MM.1S (cell line): ENCODE results near the gene NRBP1.
"Not testable (repeated sequence)": the region's sequence is repeated elsewhere in the genome, so short reads cannot be mapped to it uniquely, and the experiment has no call there.

Source experiments
- DNase-seq: peaks from one replicate; pipeline ENCODE4 v3.0.0-alpha.2; 2015
- H2AFZ ChIP-seq: fragments of 300-600 bp; sonication (generic); 2 replicates; pipeline ENCODE4 v1.6.0; 2016; ENCODE audit warnings: antibody characterized with exemption, low read length
- H3F3A ChIP-seq: fragments of 300-600 bp; sonication (generic); 2 replicates; pipeline ENCODE4 v1.6.1; 2016; ENCODE audit warnings: mild to moderate bottlenecking, antibody characterized with exemption, low read length, moderate library complexity, mixed read lengths; ENCODE audit not compliant: insufficient read depth
- H3K27ac ChIP-seq: fragments of 300-600 bp; sonication (generic); 2 replicates; pipeline ENCODE4 v1.5.1; 2016; ENCODE audit warnings: mild to moderate bottlenecking, low read length
- H3K27me3 ChIP-seq: fragments of 300-600 bp; sonication (generic); replicated peaks from 2 replicates; pipeline ENCODE4 v1.6.0; 2016; ENCODE audit warnings: low read length; ENCODE audit not compliant: insufficient read depth
- H3K36me3 ChIP-seq: fragments of 300-600 bp; sonication (generic); replicated peaks from 2 replicates; pipeline ENCODE4 v1.6.1; 2016; ENCODE audit warnings: mild to moderate bottlenecking, low read length, mixed read lengths; ENCODE audit not compliant: insufficient read depth
- H3K4me1 ChIP-seq: fragments of 300-600 bp; sonication (generic); 2 replicates; pipeline ENCODE4 v1.6.1; 2016; ENCODE audit warnings: low read length, mixed read lengths
- H3K4me2 ChIP-seq: fragments of 300-600 bp; sonication (generic); 2 replicates; pipeline ENCODE4 v1.6.0; 2016; ENCODE audit warnings: low read depth, low read length
- H3K4me3 ChIP-seq: fragments of 300-600 bp; sonication (generic); 2 replicates; pipeline ENCODE4 v1.5.1; 2016; ENCODE audit warnings: low read length, mixed read lengths
- H3K79me2 ChIP-seq: fragments of 300-600 bp; sonication (generic); 2 replicates; pipeline ENCODE4 v1.6.1; 2016; ENCODE audit warnings: mixed run types, low read length, mixed read lengths
- H3K9ac ChIP-seq: fragments of 300-600 bp; sonication (generic); 2 replicates; pipeline ENCODE4 v1.6.1; 2016; ENCODE audit warnings: low read length, mixed read lengths
- H3K9me2 ChIP-seq: fragments of 300-600 bp; sonication (generic); replicated peaks from 2 replicates; pipeline ENCODE4 v1.6.1; 2016; ENCODE audit warnings: mild to moderate bottlenecking, low read length, mixed read lengths; ENCODE audit not compliant: insufficient read depth
- H3K9me3 ChIP-seq: fragments of 300-600 bp; sonication (generic); replicated peaks from 2 replicates; pipeline ENCODE4 v1.6.1; 2016; ENCODE audit warnings: mild to moderate bottlenecking, low read length, mixed read lengths; ENCODE audit not compliant: insufficient read depth
- H4K20me1 ChIP-seq: fragments of 300-600 bp; sonication (generic); 2 replicates; pipeline ENCODE4 v1.6.1; 2016; ENCODE audit warnings: mild to moderate bottlenecking, low read length, moderate library complexity, mixed read lengths; ENCODE audit not compliant: insufficient read depth
- EZH2 ChIP-seq: fragments of 300-600 bp; sonication (generic); optimal IDR thresholded peaks from 2 replicates; pipeline ENCODE3; 2017; ENCODE audit warnings: low read depth, mild to moderate bottlenecking, antibody characterized with exemption, low read length, mixed read lengths
- EZH2phosphoT487 ChIP-seq: fragments of 300-600 bp; sonication (generic); IDR thresholded peaks from 2 replicates; pipeline ENCODE4 v1.6.1; 2018; ENCODE audit warnings: antibody characterized with exemption, low read length
- TF ChIP-seq, protein P1 (sequence below): fragments of 300-600 bp; sonication (generic); IDR thresholded peaks from 2 replicates; pipeline ENCODE4 v1.5.1; 2016; ENCODE audit warnings: antibody characterized with exemption, low read length, mixed read lengths

Gene NRBP1

DNA sequence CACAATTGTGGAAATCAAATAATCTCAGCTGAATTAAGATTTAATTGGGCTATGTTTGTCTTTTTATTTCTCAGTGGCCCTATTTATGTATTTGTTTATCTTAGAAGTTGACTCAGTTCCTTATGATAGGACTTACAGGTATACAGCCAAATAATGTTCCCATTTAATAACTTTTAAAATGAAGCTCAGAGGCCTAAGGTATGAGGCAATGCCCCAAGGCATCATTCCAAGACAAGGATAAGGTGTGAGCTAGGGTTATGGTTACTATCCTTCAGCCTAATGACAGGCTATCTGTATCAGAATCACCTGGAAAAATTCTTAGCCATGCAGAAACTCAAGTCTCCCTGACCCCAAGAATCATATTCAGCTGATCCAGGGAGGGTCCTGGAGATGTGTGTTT is 7.4 kb upstream of the NRBP1 start:
- Histone ChIP-seq H3K27ac (no peak overlapping the region), H3K27me3 (no peaks in the 10 kb centered on the region; the same call in 1 of the 2 replicates), H3K4me1 (no peaks in the 10 kb centered on the region), H3K9me2 (no peaks in the 10 kb centered on the region), H3K79me2 (no peaks in the 10 kb centered on the region), H3F3A (no peaks in the 10 kb centered on the region), H3K4me3 (no peak overlapping the region), H3K36me3 (no peaks in the 10 kb centered on the region), H3K4me2 (no peak overlapping the region), H3K9me3 (no peaks in the 10 kb centered on the region), H3K9ac (no peak overlapping the region), H2AFZ (no peak overlapping the region), H4K20me1 (no peaks in the 10 kb centered on the region)
- DNase-seq = no peak
- TF ChIP-seq EZH2 = no peak
- TF ChIP-seq EZH2phosphoT487 = no peak
- TF ChIP-seq, protein P1, sequence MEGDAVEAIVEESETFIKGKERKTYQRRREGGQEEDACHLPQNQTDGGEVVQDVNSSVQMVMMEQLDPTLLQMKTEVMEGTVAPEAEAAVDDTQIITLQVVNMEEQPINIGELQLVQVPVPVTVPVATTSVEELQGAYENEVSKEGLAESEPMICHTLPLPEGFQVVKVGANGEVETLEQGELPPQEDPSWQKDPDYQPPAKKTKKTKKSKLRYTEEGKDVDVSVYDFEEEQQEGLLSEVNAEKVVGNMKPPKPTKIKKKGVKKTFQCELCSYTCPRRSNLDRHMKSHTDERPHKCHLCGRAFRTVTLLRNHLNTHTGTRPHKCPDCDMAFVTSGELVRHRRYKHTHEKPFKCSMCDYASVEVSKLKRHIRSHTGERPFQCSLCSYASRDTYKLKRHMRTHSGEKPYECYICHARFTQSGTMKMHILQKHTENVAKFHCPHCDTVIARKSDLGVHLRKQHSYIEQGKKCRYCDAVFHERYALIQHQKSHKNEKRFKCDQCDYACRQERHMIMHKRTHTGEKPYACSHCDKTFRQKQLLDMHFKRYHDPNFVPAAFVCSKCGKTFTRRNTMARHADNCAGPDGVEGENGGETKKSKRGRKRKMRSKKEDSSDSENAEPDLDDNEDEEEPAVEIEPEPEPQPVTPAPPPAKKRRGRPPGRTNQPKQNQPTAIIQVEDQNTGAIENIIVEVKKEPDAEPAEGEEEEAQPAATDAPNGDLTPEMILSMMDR = no peak

DNA sequence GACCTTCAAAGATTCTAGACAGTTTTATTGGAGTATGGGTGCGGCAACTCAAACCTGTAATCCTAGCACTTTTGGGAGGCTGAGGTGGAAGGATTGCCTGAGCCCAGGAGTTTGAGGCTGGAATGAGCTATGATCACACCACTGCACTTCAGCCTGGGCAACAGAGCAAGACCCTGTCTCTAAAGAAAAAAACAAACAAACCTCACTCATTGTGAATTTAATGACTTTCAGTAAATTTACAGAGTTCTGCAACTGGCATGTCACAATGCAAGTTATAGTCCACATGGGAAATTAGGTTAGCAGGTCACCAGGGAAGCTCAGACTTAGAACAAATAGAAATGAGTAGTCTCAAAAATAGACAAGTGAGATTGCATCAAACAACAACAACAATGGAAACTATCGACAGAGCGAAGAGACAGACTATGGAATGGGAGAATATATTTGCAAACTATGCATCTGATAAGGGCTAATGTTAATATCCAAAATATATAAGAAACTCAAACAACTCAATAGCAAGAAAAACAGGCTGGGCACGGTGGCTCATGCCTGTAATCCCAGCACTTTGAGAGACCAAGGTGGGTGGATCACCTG is 6.7 kb upstream of the NRBP1 start:
- Histone ChIP-seq H3K9ac (no peak overlapping the region), H3F3A (no peaks in the 10 kb centered on the region), H3K4me2 (no peak overlapping the region), H3K27ac (no peak overlapping the region), H3K4me3 (no peak overlapping the region), H3K27me3 (no peaks in the 10 kb centered on the region; the same call in 1 of the 2 replicates), H3K79me2 (no peaks in the 10 kb centered on the region), H3K9me3 (no peaks in the 10 kb centered on the region), H3K36me3 (no peaks in the 10 kb centered on the region), H3K4me1 (no peaks in the 10 kb centered on the region), H3K9me2 (no peaks in the 10 kb centered on the region), H4K20me1 (no peaks in the 10 kb centered on the region), H2AFZ (no peak overlapping the region)
- TF ChIP-seq EZH2 (no peak), EZH2phosphoT487 (no peak)
- TF ChIP-seq, protein P1 = no peak
- DNase-seq = no peak

- Histone ChIP-seq H3K27me3 (no peaks in the 10 kb centered on the region; the same call in 1 of the 2 replicates), H3K9me2 (no peaks in the 10 kb centered on the region), H3K4me3 (no peak overlapping the region), H4K20me1 (no peaks in the 10 kb centered on the region), H2AFZ (no peak overlapping the region), H3K9me3 (no peaks in the 10 kb centered on the region), H3K4me1 (peaks cover 6% of the 10 kb centered on the region; the same call in 1 of the 2 replicates), H3K27ac (no peak overlapping the region), H3F3A (peaks cover 3% of the 10 kb centered on the region), H3K9ac (no peak overlapping the region), H3K79me2 (no peaks in the 10 kb centered on the region), H3K4me2 (no peak overlapping the region), H3K36me3 (no peaks in the 10 kb centered on the region)
- TF ChIP-seq EZH2 (no peak), EZH2phosphoT487 (no peak)
- TF ChIP-seq, protein P1 = no peak
- DNase-seq = no peak
Observed at GRCh38 chr2:27422958-27423357, 5.5 kb upstream of the NRBP1 start.

DNA sequence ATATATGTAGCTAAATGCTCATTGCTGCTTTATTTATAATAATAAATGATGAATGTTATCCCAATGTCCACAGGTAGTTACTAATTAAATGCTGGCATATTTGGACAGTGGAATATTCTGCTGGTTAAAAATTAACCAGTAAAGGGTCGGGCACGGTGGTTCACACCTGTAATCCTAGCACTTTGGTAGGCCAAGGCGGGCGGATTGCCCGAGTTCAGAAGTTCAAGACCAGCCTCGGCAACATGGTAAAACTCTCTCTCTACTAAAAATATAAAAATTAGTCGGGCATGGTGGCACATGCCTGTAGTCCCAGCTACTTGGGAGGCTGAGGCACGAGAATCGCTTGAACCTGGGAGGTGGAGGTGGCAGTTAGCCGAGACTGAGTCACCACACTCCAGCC is 3.4 kb upstream of the NRBP1 start:
- H3K9ac ChIP-seq, DNase-seq, H4K20me1 ChIP-seq, H3K9me2 ChIP-seq, H3K4me2 ChIP-seq, H3K4me3 ChIP-seq, H3K4me1 ChIP-seq, H3K27ac ChIP-seq, H3K9me3 ChIP-seq, H3K36me3 ChIP-seq, H2AFZ ChIP-seq, H3K27me3 ChIP-seq: not testable (repeated sequence)
- peaks cover 11% of the 10 kb centered on the region for H3K79me2 ChIP-seq
- H3F3A ChIP-seq = peaks cover 16% of the 10 kb centered on the region
